Neutrophil (primary cell): ENCODE data around the gene CUL1.

Source experiments
- H3K27ac ChIP-seq: fragments of 200-600 bp; sonication (generic); 2 replicates; pipeline ENCODE4 v1.5.1; 2016; ENCODE audit warnings: mild to moderate bottlenecking, moderate library complexity
- H3K27me3 ChIP-seq: fragments of 200-600 bp; sonication (generic); 2 replicates; pipeline ENCODE4 v1.6.0; 2016; ENCODE audit warnings: mild to moderate bottlenecking
- H3K36me3 ChIP-seq: fragments of 200-600 bp; sonication (generic); 2 replicates; pipeline ENCODE4 v1.5.1; 2017
- H3K4me1 ChIP-seq, 2 experiments: fragments of 200-600 bp in 1 of 2; sonication (generic) in 1 of 2; 1 replicate in 1 of 2; 2 replicates in 1 of 2; pipeline versions ENCODE4 v1.5.1 to v1.6.1; 2013 to 2016; ENCODE audit warnings: low read depth in 1 of 2, low read length in 1 of 2, mild to moderate bottlenecking in 1 of 2, moderate library complexity in 1 of 2; ENCODE audit not compliant: control insufficient read depth in 1 of 2, insufficient read depth in 1 of 2
- H3K4me3 ChIP-seq, 2 experiments: fragments of 200-600 bp in 1 of 2; sonication (generic) in 1 of 2; 1 replicate in 1 of 2; 2 replicates in 1 of 2; pipeline ENCODE4 v1.5.1; 2013 to 2016; ENCODE audit warnings: low read depth in 1 of 2, low read length in 1 of 2, mild to moderate bottlenecking in 1 of 2, moderate library complexity in 1 of 2
- H3K9me3 ChIP-seq: fragments of 200-600 bp; sonication (generic); 2 replicates; pipeline ENCODE4 v1.5.1; 2016
- TF ChIP-seq, protein P1 (sequence below): fragments of 200-600 bp; sonication (generic); IDR thresholded peaks from 2 replicates; pipeline ENCODE4 v1.5.1; 2016; ENCODE audit warnings: antibody characterized with exemption

The CUL1 gene

DNA sequence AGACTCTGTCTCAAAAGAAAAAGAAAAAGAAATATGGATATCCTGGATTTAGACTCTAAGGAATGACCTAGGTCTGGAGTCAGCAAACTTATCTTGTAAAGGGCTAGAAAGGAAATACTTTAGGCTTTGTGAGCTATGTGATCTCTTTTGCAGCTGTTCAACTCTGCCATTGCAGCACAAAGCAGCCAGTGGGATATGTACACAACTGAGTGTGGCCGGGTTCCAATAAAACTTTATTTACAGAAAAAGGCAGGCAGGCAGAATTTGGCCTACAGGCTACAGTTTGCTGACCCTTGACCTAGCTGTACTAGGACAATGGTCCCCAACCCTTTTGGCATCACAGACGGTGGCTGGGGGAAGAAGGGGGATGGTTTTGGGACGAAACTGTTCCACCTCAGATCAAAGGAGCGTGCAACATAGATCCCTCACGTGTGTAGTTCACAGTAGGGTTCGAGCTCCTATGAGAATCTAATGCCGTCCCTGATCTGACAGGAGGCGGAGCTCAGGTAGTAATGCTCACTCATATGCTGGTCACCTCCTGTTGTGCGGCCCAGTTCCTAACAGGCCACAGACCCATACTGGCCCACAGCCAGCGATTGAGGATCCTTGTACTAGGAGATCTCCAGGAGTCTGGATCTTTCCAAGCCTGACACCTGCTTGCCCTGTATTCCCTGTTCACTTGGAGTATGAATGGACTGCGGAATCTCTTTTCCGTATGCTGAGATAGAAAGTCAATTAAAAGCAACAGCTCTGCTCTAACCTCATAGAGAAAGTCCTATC lies 63.0 kb downstream of the CUL1 start:
- no peaks in the 10 kb centered on the region for H3K9me3 ChIP-seq
- TF ChIP-seq, protein P1, sequence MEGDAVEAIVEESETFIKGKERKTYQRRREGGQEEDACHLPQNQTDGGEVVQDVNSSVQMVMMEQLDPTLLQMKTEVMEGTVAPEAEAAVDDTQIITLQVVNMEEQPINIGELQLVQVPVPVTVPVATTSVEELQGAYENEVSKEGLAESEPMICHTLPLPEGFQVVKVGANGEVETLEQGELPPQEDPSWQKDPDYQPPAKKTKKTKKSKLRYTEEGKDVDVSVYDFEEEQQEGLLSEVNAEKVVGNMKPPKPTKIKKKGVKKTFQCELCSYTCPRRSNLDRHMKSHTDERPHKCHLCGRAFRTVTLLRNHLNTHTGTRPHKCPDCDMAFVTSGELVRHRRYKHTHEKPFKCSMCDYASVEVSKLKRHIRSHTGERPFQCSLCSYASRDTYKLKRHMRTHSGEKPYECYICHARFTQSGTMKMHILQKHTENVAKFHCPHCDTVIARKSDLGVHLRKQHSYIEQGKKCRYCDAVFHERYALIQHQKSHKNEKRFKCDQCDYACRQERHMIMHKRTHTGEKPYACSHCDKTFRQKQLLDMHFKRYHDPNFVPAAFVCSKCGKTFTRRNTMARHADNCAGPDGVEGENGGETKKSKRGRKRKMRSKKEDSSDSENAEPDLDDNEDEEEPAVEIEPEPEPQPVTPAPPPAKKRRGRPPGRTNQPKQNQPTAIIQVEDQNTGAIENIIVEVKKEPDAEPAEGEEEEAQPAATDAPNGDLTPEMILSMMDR = no peak
- peaks cover 42% of the 10 kb centered on the region for H3K36me3 ChIP-seq
- H3K4me1 ChIP-seq = no peaks in the 10 kb centered on the region
- H3K4me3 ChIP-seq = no peak overlapping the region
- no peaks in the 10 kb centered on the region for H3K27me3 ChIP-seq
- no peak overlapping the region for H3K27ac ChIP-seq

- H3K9me3 ChIP-seq = no peaks in the 10 kb centered on the region
- H3K36me3 ChIP-seq = peaks cover 42% of the 10 kb centered on the region
- TF ChIP-seq, protein P1 = no peak
- H3K27ac ChIP-seq = no peak overlapping the region
- no peaks in the 10 kb centered on the region for H3K27me3 ChIP-seq
- no peaks in the 10 kb centered on the region for H3K4me1 ChIP-seq
- H3K4me3 ChIP-seq = no peak overlapping the region
Observed at GRCh38 chr7:148763622-148764021, 64.9 kb downstream of the CUL1 start.

DNA sequence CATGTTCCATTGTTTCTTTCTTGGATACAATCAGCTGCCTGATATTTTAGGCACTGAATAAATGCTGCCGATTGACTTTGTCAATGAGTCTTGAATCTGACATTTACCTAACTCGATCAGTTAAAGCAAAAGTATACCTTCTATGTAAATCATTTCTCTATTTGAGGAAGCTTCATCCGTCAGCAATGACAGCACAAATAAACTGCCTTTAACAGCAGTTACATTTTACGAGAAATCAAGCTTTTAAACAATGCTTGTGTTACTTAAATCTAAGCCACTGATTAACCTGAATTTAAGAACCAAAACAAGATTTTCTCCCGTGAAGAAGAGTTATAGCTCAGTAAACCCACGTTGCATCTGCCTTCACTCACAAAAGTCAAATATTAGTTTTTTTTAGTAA lies 71.3 kb downstream of the CUL1 start:
- H3K27me3 ChIP-seq = no peaks in the 10 kb centered on the region
- H3K4me1 ChIP-seq = no peaks in the 10 kb centered on the region

GRCh38 chr7:148772297-148773089 lies 73.8 kb downstream of the CUL1 start:
- H3K4me3 ChIP-seq = no peak overlapping the region
- no peaks in the 10 kb centered on the region for H3K27me3 ChIP-seq
- TF ChIP-seq, protein P1 = no peak
- H3K27ac ChIP-seq = no peak overlapping the region
- H3K36me3 ChIP-seq = peaks cover 57% of the 10 kb centered on the region
- no peaks in the 10 kb centered on the region for H3K4me1 ChIP-seq
- no peaks in the 10 kb centered on the region for H3K9me3 ChIP-seq

More for the DNA sequence above, 71.3 kb downstream of the CUL1 start:
- TF ChIP-seq, protein P1 = no peak
- Histone ChIP-seq H3K36me3 (peaks cover 65% of the 10 kb centered on the region), H3K4me3 (no peak overlapping the region), H3K9me3 (no peaks in the 10 kb centered on the region), H3K27ac (no peak overlapping the region)

DNA sequence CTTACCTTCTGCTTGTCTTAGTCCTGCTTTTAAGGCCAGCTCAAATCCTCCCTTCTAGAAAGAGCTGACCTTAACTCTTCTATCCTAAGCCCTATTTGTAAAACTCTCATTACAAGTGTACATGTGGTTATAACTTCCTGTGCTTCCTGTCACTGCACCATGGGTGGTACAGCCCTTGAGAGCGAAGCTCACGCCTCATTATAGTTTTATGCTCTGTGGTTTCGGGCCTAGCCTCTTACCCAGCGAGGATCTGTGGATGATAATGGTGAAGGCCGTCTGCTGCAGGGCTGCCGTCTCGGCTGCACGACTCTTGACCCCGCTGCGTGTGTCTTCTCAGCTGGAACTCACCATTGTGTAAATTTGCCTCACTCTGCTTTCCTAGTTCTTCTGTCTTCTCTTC lies 74.6 kb downstream of the CUL1 start:
- Histone ChIP-seq H3K27me3 (no peaks in the 10 kb centered on the region), H3K4me3 (no peak overlapping the region), H3K9me3 (no peaks in the 10 kb centered on the region), H3K4me1 (no peaks in the 10 kb centered on the region), H3K36me3 (peaks cover 53% of the 10 kb centered on the region), H3K27ac (no peak overlapping the region)
- TF ChIP-seq, protein P1 = no peak
